ENCODE results near the gene PLEKHH3. TPM values are rescaled to one million over a fixed set of nuclear protein-coding genes. Genes with fewer than 3 reads are reported as not detected.

Gene PLEKHH3
- total RNA-seq, 1 experiment from 2014 or later = 11.9 TPM

DNA sequence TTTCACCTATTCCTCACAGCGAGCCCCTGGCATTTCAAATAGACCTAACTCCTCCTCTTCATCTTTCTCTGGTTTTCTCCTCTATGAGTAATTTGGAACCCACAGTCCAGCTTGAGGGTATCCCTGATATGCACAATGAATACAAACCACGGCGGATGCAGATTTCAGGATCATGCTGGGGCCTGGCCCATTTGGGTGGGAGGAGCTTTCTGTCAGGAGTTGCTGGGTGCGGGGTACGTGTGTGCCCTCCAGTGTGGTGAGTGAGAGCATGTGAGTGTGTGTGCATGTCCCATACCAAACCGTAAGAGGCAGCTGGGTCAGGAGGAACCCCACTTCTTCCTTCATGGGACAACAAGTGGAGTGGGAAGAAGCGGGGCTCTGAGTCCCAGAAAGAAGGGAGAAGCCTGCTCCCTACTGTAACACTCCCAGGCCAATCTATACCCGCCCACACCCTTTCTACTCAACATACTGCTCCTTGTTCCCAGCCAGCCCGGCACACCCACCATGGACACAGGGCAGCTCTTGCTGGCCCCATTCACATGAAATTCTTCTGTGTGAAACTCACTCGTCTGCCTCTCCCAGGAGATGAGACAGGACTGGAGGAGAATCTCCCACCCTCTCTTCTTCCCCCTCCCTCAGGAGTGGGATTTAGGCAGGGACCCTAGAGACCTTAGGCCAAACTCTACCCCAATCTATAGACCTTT, 23.9 kb upstream of the PLEKHH3 start:
- no peak for DNase-seq (ENCODE audit: low spot score)
- BruUV-seq (replicated peaks) = no TSS peak
- Histone ChIP-seq H3K36me3 (ENCODE audit: insufficient read depth, low read length, poor library complexity, severe bottlenecking) (peaks cover 6% of the 10 kb centered on the region), H3K4me3 (ENCODE audit: low read depth, low read length, poor library complexity, severe bottlenecking) (no peak overlapping the region), H3K9me3 (ENCODE audit: low read depth, low read length, poor library complexity, severe bottlenecking) (no peaks in the 10 kb centered on the region), H3K27me3 (replicated peaks; ENCODE audit: insufficient read depth, low read depth, low read length, poor library complexity) (no peaks in the 10 kb centered on the region), H3K27ac (ENCODE audit: low read depth, low read length, poor library complexity, severe bottlenecking) (no peak overlapping the region), H3K4me1 (ENCODE audit: insufficient read depth, low read length, poor library complexity, severe bottlenecking) (no peaks in the 10 kb centered on the region)
- intact Hi-C loops (cut with micrococcal nuclease; ENCODE audit: unreplicated experiment) = no loop called here
- POLR2A ChIA-PET (ENCODE audit: low non-redundant PET) = interaction anchor here (0.6 kb wide), 1 partner anchor 47 kb away, joined by 3 read pairs; no protein-coding TSS in a partner anchor
- CTCF ChIA-PET = no interaction called here
- TF ChIP-seq CTCF (conservative IDR thresholded peaks at IDR 0.05; ENCODE audit: low read depth, low read length) (no peak), EZH2 (IDR thresholded peaks at IDR 0.05; ENCODE audit: borderline replicate concordance, low read depth, low read length, poor library complexity, severe bottlenecking) (no peak)

DNA sequence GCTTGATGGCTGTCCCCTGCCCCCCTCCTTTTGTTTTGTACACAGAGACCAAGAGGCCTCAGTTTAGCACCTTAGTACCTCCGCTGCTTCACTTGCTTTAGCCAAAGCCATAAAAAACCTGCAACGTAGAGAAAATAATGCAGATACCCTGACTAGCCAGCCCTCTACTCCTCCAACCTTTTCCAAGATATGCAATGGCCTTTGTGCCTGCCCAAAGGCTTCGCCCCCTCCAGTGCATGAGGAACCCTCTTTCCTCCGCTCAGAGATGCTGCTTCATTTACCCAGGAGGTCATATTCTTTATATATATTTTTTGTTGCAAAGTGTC, 22.6 kb upstream of the PLEKHH3 start:
- ChIA-PET POLR2A (ENCODE audit: low non-redundant PET) (no interaction called here), CTCF (no interaction called here)
- no peak for DNase-seq (ENCODE audit: low spot score)
- Histone ChIP-seq H3K9me3 (ENCODE audit: low read depth, low read length, poor library complexity, severe bottlenecking) (no peaks in the 10 kb centered on the region), H3K27me3 (replicated peaks; ENCODE audit: insufficient read depth, low read depth, low read length, poor library complexity) (no peaks in the 10 kb centered on the region), H3K4me3 (ENCODE audit: low read depth, low read length, poor library complexity, severe bottlenecking) (no peak overlapping the region), H3K27ac (ENCODE audit: low read depth, low read length, poor library complexity, severe bottlenecking) (no peak overlapping the region), H3K4me1 (ENCODE audit: insufficient read depth, low read length, poor library complexity, severe bottlenecking) (no peaks in the 10 kb centered on the region), H3K36me3 (ENCODE audit: insufficient read depth, low read length, poor library complexity, severe bottlenecking) (no peaks in the 10 kb centered on the region)
- intact Hi-C loops (cut with micrococcal nuclease; ENCODE audit: unreplicated experiment) = no loop called here
- BruUV-seq (replicated peaks) = no TSS peak
- TF ChIP-seq CTCF (conservative IDR thresholded peaks at IDR 0.05; ENCODE audit: low read depth, low read length) (no peak), EZH2 (IDR thresholded peaks at IDR 0.05; ENCODE audit: borderline replicate concordance, low read depth, low read length, poor library complexity, severe bottlenecking) (no peak)

- no peaks in the 10 kb centered on the region for H3K9me3 ChIP-seq (ENCODE audit: low read depth, low read length, poor library complexity, severe bottlenecking)
- H3K36me3 ChIP-seq (ENCODE audit: insufficient read depth, low read length, poor library complexity, severe bottlenecking) = no peaks in the 10 kb centered on the region
- no peaks in the 10 kb centered on the region for H3K27me3 ChIP-seq (replicated peaks; ENCODE audit: insufficient read depth, low read depth, low read length, poor library complexity)
- ChIA-PET CTCF (no interaction called here), POLR2A (ENCODE audit: low non-redundant PET) (no interaction called here)
- no peak for DNase-seq (ENCODE audit: low spot score)
- H3K27ac ChIP-seq (ENCODE audit: low read depth, low read length, poor library complexity, severe bottlenecking) = no peak overlapping the region
- no TSS peak for BruUV-seq (replicated peaks)
- intact Hi-C loops (cut with micrococcal nuclease; ENCODE audit: unreplicated experiment) = no loop called here
- no peaks in the 10 kb centered on the region for H3K4me1 ChIP-seq (ENCODE audit: insufficient read depth, low read length, poor library complexity, severe bottlenecking)
- H3K4me3 ChIP-seq (ENCODE audit: low read depth, low read length, poor library complexity, severe bottlenecking) = no peak overlapping the region
- TF ChIP-seq CTCF (conservative IDR thresholded peaks at IDR 0.05; ENCODE audit: low read depth, low read length) (no peak), EZH2 (IDR thresholded peaks at IDR 0.05; ENCODE audit: borderline replicate concordance, low read depth, low read length, poor library complexity, severe bottlenecking) (no peak)
Observed at GRCh38 chr17:42698736-42699414, 22.1 kb upstream of the PLEKHH3 start.

Data from A673 (cell line).